ENCODE data around the gene HGS.

Gene HGS

DNA sequence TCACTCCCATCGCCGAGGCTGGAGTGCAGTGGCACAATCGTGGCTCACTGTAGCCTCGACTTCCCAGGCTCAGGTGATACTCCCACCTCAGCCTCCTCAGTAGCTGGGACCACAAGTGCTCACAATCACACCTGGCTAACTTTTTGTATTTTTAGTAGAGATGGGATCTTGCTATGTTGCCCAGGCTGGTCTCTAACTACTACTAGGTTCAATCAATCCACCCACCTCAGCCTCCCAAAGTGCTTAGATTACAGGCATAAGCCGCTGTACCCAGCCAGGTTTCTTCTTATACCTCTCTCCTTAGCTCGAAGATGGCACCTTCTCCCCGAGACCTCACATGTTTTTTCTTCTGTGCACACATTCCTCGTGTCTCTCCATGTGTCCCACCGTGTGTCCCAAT, 43.8 kb upstream of the HGS start:
- in situ Hi-C loops (cut with HindIII; ENCODE audit: low pct_ligation_motif_present, low sequenced_read_pairs) = no loop called here
- no peak for TF ChIP-seq CTCF (IDR thresholded peaks at IDR 0.05; ENCODE audit: low read depth, low read length, missing control alignments)
- no peaks in the 10 kb centered on the region for H3K36me3 ChIP-seq (replicated peaks)

GRCh38 chr17:81641825-81642489, 41.9 kb upstream of the HGS start:
- H3K36me3 ChIP-seq (replicated peaks) = no peaks in the 10 kb centered on the region
- peak; percentile 62 for DNase-seq
- no peak overlapping the region for H3K27ac ChIP-seq
- no peak for TF ChIP-seq CTCF (IDR thresholded peaks at IDR 0.05; ENCODE audit: low read depth, low read length, missing control alignments)
- no peak overlapping the region for H3K4me3 ChIP-seq (ENCODE audit: low read depth, low read length)
- peaks cover 1% of the 10 kb centered on the region for H3K27me3 ChIP-seq (replicated peaks)
- in situ Hi-C loops (cut with HindIII; ENCODE audit: low pct_ligation_motif_present, low sequenced_read_pairs) = no loop called here

More for the DNA sequence above, 43.8 kb upstream of the HGS start:
- Histone ChIP-seq H3K27ac (no peak overlapping the region), H3K4me3 (ENCODE audit: low read depth, low read length) (no peak overlapping the region), H3K27me3 (replicated peaks) (no peaks in the 10 kb centered on the region)
- DNase-seq = no peak

DNA sequence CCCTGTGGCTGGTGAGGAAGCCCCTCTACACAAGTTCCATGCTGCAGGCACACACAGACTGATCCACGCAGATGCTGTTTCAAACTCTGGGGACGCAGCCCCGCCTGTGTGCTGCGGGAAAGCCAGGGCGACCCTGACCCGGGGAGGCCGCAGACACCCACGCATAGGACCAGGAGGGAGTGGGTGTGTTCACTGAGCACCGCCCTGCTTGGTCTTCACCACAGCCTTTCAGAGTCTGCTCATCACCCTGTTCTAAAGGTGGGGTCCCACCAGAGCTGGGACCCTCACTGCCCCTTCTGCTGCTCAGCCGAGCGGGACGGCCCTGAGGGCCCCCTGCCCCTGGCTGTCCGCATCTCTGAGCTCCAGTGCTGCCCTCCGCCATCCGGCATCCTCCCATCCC, 39.3 kb upstream of the HGS start:
- Histone ChIP-seq H3K36me3 (replicated peaks) (no peaks in the 10 kb centered on the region), H3K27ac (no peak overlapping the region), H3K27me3 (replicated peaks) (peaks cover 20% of the 10 kb centered on the region), H3K4me3 (ENCODE audit: low read depth, low read length) (no peak overlapping the region)
- no peak for DNase-seq
- in situ Hi-C loops (cut with HindIII; ENCODE audit: low pct_ligation_motif_present, low sequenced_read_pairs) = no loop called here
- no peak for TF ChIP-seq CTCF (IDR thresholded peaks at IDR 0.05; ENCODE audit: low read depth, low read length, missing control alignments)

DNA sequence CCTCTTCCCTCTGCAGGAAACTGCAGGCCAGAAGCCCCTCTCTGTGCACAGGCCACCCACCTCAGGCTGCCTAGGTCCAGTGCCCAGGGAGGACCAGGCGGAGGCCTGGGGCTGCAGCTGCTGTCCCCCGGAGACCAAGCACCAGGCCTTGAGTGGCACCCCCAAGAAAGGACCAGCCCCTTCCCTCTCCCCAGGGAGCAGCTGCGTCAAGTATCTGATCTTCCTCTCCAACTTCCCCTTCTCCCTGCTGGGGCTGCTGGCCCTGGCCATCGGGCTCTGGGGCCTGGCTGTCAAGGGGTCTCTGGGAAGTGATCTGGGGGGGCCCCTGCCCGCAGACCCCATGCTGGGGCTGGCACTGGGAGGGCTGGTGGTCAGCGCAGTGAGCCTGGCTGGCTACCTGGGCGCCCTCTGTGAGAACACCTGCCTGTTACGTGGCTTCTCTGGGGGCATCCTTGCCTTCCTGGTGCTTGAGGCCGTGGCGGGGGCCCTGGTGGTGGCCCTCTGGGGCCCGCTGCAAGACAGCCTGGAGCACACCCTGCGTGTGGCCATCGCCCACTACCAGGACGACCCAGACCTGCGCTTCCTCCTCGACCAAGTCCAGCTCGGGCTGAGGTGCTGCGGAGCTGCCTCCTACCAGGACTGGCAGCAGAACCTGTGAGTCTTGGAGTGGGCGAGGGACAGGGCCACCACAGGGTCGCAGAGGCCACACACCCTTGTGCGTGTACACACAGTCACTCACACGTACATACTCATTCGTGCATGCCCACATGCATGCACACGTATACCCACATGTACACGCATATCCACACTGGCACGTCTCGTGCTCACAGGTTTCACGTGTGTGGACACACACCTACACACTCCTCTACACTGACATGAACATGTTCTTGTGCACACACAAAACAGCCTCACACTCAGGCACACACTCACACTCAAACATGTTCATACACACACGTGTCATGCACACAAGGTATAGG, 38.5 kb upstream of the HGS start:
- Histone ChIP-seq H3K27me3 (replicated peaks) (peaks cover 20% of the 10 kb centered on the region), H3K4me3 (ENCODE audit: low read depth, low read length) (no peak overlapping the region), H3K27ac (no peak overlapping the region), H3K36me3 (replicated peaks) (no peaks in the 10 kb centered on the region)
- DNase-seq = no peak
- in situ Hi-C loops (cut with HindIII; ENCODE audit: low pct_ligation_motif_present, low sequenced_read_pairs) = no loop called here
- TF ChIP-seq CTCF (IDR thresholded peaks at IDR 0.05; ENCODE audit: low read depth, low read length, missing control alignments) = no peak

GRCh38 chr17:81646869-81647600, 36.8 kb upstream of the HGS start:
- Histone ChIP-seq H3K4me3 (ENCODE audit: low read depth, low read length) (no peak overlapping the region), H3K27me3 (replicated peaks) (peaks cover 20% of the 10 kb centered on the region), H3K36me3 (replicated peaks) (no peaks in the 10 kb centered on the region), H3K27ac (no peak overlapping the region)
- in situ Hi-C loops (cut with HindIII; ENCODE audit: low pct_ligation_motif_present, low sequenced_read_pairs) = no loop called here
- DNase-seq = no peak
- no peak for TF ChIP-seq CTCF (IDR thresholded peaks at IDR 0.05; ENCODE audit: low read depth, low read length, missing control alignments)
